Measurements from ENCODE around the gene PCDHB8. TPM values are rescaled to one million over a fixed set of nuclear protein-coding genes. Genes with fewer than 3 reads are reported as not detected.

PCDHB8 gene
- total and polyA plus RNA-seq, 10 of the 15 experiments (the other 5 are each of a cell fraction or from before 2014, with no cell fraction given) = not detected

- TF ChIP-seq, protein P1, sequence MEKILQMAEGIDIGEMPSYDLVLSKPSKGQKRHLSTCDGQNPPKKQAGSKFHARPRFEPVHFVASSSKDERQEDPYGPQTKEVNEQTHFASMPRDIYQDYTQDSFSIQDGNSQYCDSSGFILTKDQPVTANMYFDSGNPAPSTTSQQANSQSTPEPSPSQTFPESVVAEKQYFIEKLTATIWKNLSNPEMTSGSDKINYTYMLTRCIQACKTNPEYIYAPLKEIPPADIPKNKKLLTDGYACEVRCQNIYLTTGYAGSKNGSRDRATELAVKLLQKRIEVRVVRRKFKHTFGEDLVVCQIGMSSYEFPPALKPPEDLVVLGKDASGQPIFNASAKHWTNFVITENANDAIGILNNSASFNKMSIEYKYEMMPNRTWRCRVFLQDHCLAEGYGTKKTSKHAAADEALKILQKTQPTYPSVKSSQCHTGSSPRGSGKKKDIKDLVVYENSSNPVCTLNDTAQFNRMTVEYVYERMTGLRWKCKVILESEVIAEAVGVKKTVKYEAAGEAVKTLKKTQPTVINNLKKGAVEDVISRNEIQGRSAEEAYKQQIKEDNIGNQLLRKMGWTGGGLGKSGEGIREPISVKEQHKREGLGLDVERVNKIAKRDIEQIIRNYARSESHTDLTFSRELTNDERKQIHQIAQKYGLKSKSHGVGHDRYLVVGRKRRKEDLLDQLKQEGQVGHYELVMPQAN (conservative IDR thresholded peaks at IDR 0.05) = no peak
- TF ChIP-seq GATAD2B (conservative IDR thresholded peaks at IDR 0.05; ENCODE audit: low read depth) = no peak
- TF ChIP-seq ZNF274 (IDR thresholded peaks at IDR 0.05; ENCODE audit: insufficient read depth, insufficient read length) = no peak
- no peak for TF ChIP-seq KAT2A (conservative IDR thresholded peaks at IDR 0.05; ENCODE audit: control insufficient read depth, low read depth, low read length)
- TF ChIP-seq TBL1XR1 (IDR thresholded peaks at IDR 0.05; ENCODE audit: low read depth, low read length) = no peak
- no peak for TF ChIP-seq LARP7 (IDR thresholded peaks at IDR 0.05)
Observed at GRCh38 chr5:141149812-141150211, 27.8 kb upstream of the PCDHB8 start, which contains the start of gene PCDHB6 (continued).

DNA sequence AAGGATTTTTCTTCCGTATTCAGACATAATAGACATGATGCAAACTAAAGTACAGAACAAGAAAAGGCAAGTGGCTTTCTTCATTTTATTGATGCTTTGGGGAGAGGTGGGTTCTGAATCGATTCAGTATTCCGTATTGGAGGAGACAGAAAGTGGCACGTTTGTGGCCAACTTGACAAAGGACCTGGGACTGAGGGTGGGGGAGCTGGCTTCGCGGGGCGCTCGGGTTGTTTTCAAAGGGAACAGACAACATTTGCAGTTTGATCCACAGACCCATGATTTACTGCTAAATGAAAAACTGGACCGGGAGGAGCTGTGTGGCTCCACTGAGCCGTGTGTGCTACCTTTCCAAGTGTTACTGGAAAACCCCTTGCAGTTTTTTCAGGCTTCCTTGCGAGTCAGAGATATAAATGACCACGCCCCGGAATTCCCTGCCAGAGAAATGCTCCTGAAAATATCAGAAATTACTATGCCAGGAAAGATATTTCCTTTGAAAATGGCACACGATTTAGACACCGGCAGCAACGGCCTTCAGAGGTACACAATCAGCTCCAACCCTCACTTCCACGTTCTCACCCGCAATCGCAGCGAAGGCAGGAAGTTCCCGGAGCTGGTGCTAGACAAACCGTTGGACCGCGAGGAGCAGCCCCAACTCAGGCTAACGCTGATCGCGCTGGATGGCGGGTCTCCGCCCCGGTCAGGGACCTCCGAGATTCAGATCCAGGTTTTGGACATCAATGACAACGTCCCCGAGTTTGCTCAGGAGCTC is 27.2 kb upstream of the PCDHB8 start:
- ChIA-PET RAD21 (ENCODE audit: unreplicated experiment) (no interaction called here), POLR2A (no interaction called here), CTCF (interaction anchor here (0.6 to 1.7 kb wide), 2 partner anchors 148 to 414 kb away, joined by 4 read pairs; no protein-coding TSS in a partner anchor), SMC1A (ENCODE audit: uncharacterized antibody, unreplicated experiment) (no interaction called here)
- DNase-seq (ENCODE audit: low read depth, low spot score) = no peak
- intact Hi-C loops (cut with micrococcal nuclease; ENCODE audit: unreplicated experiment) (no loop called here), in situ Hi-C loops (cut with MboI) (no loop called here)
- Histone ChIP-seq H3K27me3 (replicated peaks in 1 of 2; ENCODE audit: control insufficient read depth in 2 of 2, insufficient read depth in 2 of 2, low read length in 1 of 2) (no peaks in the 10 kb centered on the region), H4K20me1 (ENCODE audit: control insufficient read depth, insufficient read depth) (no peaks in the 10 kb centered on the region), H2AFZ (ENCODE audit: control insufficient read depth, low read depth, low read length) (no peak overlapping the region), H3K79me2 (ENCODE audit: control insufficient read depth, insufficient read depth, low read length) (no peaks in the 10 kb centered on the region), H3K9me3 (replicated peaks; ENCODE audit: control insufficient read depth, insufficient read depth, low read length) (no peaks in the 10 kb centered on the region; the same call in 1 of the 3 replicates), H3K36me3 (ENCODE audit: control insufficient read depth in 2 of 2, insufficient read depth in 2 of 2, low read length in 1 of 2) (no peaks in the 10 kb centered on the region), H3K4me2 (ENCODE audit: control insufficient read depth, insufficient read depth) (no peak overlapping the region), H3K9ac (ENCODE audit: control insufficient read depth, insufficient read depth, low read length) (no peak overlapping the region), H3K4me3 (no peak overlapping the region), H3K4me1 (ENCODE audit: control insufficient read depth, insufficient read depth, low read length) (no peaks in the 10 kb centered on the region), H3K27ac (ENCODE audit: control insufficient read depth, insufficient read depth) (no peak overlapping the region)
- FAIRE-seq = no peak
- no TSS peak for BruUV-seq (replicated peaks)
- 43% methylated on average over 33 of the region's 33 CpGs for WGBS (ENCODE audit: insufficient coverage, insufficient replicate concordance, low lambda C conversion rate, missing lambda C conversion rate)
- no peak for ATAC-seq
- TF ChIP-seq MEF2B (IDR thresholded peaks at IDR 0.05; ENCODE audit: partially characterized antibody, poor library complexity, severe bottlenecking) = no peak
- no peak for TF ChIP-seq NR2C2 (IDR thresholded peaks at IDR 0.05; ENCODE audit: borderline replicate concordance, control insufficient read depth, insufficient read length, low read depth)
- no peak for TF ChIP-seq CHD1 (IDR thresholded peaks at IDR 0.05; ENCODE audit: low read depth, low read length)
- TF ChIP-seq BCL11A (IDR thresholded peaks at IDR 0.05; ENCODE audit: low read depth, low read length) = no peak
- no peak for TF ChIP-seq TARDBP (IDR thresholded peaks at IDR 0.05; ENCODE audit: borderline replicate concordance)
- no peak for TF ChIP-seq NBN (IDR thresholded peaks at IDR 0.05)
- TF ChIP-seq, protein P2, sequence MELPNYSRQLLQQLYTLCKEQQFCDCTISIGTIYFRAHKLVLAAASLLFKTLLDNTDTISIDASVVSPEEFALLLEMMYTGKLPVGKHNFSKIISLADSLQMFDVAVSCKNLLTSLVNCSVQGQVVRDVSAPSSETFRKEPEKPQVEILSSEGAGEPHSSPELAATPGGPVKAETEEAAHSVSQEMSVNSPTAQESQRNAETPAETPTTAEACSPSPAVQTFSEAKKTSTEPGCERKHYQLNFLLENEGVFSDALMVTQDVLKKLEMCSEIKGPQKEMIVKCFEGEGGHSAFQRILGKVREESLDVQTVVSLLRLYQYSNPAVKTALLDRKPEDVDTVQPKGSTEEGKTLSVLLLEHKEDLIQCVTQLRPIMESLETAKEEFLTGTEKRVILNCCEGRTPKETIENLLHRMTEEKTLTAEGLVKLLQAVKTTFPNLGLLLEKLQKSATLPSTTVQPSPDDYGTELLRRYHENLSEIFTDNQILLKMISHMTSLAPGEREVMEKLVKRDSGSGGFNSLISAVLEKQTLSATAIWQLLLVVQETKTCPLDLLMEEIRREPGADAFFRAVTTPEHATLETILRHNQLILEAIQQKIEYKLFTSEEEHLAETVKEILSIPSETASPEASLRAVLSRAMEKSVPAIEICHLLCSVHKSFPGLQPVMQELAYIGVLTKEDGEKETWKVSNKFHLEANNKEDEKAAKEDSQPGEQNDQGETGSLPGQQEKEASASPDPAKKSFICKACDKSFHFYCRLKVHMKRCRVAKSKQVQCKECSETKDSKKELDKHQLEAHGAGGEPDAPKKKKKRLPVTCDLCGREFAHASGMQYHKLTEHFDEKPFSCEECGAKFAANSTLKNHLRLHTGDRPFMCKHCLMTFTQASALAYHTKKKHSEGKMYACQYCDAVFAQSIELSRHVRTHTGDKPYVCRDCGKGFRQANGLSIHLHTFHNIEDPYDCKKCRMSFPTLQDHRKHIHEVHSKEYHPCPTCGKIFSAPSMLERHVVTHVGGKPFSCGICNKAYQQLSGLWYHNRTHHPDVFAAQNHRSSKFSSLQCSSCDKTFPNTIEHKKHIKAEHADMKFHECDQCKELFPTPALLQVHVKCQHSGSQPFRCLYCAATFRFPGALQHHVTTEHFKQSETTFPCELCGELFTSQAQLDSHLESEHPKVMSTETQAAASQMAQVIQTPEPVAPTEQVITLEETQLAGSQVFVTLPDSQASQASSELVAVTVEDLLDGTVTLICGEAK (IDR thresholded peaks at IDR 0.05; ENCODE audit: borderline replicate concordance) = no peak
- no peak for TF ChIP-seq ATF3 (IDR thresholded peaks at IDR 0.05; ENCODE audit: borderline replicate concordance, extremely low read depth, low read depth, low read length)
- TF ChIP-seq RFX5 (IDR thresholded peaks at IDR 0.05; ENCODE audit: low read depth, low read length) = no peak
- no peak for TF ChIP-seq CBFB (IDR thresholded peaks at IDR 0.05; ENCODE audit: low read depth)
- no peak for TF ChIP-seq SUZ12 (IDR thresholded peaks at IDR 0.05; ENCODE audit: unreplicated experiment)
- no peak for TF ChIP-seq POLR2AphosphoS5 (IDR thresholded peaks at IDR 0.05; ENCODE audit: low read length)

Data from GM12878 (cell line).